GM10847 (cell line): ENCODE measurements around the gene CCL8.

Source experiments
- POLR2A ChIP-seq: IDR thresholded peaks from 2 replicates; pipeline ENCODE4 v1.6.1; 2011; ENCODE audit not compliant: insufficient read length; ENCODE audit errors: extremely low read depth

CCL8 gene

DNA sequence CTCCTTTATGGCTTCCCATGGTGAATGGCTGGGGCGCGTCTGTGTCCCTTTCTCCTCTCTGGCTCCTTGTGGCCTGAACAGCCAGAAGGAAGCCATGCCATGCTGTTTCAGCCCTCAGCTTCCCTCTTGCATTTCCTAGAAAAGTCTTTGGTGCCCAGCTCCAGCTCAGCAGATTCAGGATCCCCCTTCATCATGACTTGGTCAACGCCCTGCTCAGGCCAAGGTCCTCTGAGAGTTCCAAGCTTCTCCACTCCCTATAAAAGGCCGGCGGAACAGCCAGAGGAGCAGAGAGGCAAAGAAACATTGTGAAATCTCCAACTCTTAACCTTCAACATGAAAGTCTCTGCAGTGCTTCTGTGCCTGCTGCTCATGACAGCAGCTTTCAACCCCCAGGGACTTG lies 37.0 kb downstream of the CCL8 start, which contains the start of gene CCL13:
TSS of gene CCL13 (plus strand) at position 287 of the 400 bp plus-strand sequence. CDS start at position 334, 47 bp downstream.
- TF ChIP-seq POLR2A, result no peak

DNA sequence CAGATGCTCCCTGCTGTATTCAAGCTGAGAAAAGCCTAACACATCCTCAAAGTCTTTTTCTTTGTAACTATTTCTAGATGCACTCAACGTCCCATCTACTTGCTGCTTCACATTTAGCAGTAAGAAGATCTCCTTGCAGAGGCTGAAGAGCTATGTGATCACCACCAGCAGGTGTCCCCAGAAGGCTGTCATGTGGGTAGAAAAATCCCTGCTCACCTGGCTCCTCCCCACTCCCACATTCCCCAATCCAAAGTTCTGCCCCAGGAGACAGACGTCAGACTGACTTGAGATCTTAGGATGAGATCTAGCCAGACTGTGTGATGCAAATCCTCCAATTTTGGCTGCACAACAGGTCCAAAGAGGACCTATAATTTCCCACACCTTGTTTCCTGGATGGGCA lies 38.2 kb downstream of the CCL8 start:
- no peak for TF ChIP-seq POLR2A

DNA sequence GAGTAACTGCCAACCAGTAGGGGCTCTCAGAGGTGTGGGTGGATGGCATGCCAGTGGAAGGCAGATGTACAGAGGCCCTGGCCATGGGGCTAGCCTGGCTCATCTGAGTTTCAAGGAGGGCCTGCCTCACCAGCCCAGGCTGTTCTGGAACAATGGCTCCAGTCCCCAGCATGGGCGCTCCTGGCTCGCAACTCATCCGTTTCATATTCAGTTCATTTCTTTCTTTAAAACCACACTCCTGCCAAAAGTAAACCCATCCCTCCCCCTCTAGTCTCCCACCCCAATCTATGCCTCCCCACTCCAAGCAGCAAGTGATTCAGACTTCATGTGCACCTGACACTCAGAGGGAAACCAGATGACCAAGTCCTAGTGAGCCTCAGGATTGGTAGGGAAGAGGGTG lies 39.4 kb downstream of the CCL8 start:
- TF ChIP-seq POLR2A, result no peak

DNA sequence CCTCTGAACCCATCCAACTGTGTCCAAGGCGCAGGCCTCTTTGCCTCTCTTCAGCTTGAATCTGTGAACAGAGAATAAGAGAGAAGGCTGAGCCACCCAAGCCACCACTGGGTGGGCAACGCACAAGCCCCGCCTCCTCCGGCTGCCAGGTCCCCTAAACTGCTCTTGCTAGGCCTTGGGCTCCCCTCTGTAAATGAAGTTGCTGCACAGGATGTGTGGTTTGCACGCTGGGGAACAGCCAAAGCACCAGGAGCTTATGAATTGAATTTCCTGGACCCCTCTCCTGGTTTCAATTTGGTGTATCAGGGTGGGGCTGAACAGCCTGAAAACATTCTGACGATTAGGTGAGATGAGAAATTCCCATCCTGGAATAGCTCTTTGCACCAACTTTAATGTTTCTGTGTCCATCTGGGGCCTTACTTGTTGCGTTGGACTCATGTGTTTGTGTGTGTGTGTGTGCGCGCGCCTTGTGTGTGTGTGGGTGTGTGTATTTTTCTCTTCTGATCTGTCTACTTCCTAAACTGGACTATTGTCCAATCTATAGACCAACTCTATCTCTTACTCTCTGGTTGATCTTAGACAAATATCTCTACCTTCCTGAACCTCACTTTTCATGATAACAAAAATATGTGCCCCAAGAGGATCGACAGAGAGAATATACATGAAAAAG lies 41.5 kb downstream of the CCL8 start:
- no peak for TF ChIP-seq POLR2A

DNA sequence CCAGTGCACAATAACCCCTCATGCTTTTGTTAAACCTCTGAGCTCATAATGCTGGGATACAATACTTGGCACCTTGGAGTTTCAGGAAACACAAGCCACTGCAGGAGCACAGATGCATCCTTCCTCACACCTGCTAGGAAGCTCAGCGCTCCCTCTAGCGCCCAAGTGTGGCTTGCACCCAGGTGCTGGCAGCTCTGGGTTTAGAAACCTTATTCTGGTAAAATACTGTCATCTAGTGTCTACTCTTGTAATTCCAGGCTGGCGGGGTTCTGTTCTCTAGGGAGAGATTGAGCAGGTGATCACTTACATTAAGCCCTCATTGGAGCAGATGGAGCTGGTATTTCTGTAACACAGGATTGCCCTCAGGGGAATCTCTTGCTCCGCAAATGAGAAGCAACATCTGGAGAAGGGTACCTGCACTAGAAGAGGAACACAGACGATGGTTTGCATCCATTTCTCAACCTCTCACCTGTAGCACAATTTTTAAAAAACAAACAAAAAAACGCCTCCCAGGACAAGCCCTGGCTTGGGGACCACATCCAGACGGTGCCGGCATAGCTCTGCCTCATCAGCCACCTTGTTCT lies 42.3 kb downstream of the CCL8 start:
- TF ChIP-seq POLR2A, result no peak

DNA sequence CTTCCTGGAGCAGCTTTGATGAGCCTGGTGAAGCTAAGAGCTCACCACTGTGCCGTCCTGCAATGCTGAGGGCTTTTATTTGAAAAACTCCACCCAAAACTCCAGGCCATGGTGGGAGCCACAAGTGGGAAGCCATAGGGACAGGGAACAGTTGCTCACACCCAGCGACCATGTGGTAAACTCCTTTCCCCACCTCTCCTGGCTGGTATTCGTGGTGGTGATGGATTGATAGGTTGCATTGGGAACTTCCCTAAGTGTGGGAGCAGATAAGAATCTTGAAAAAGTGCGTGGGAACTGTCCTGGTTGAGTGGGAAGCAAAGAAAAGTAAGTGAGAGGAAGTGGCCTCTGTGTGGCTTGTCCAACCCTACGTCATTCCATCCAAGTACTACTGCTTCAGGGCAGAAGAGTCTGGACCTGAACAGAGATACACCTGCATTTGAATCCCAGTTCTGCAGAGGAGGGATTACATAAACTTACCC lies 44.0 kb downstream of the CCL8 start, which contains the start of gene CCL1:
TSS of gene CCL1 (minus strand) at position 51 of the 479 bp plus-strand sequence. CDS start 72 bp downstream, outside the sequence.
- TF ChIP-seq POLR2A, result no peak

DNA sequence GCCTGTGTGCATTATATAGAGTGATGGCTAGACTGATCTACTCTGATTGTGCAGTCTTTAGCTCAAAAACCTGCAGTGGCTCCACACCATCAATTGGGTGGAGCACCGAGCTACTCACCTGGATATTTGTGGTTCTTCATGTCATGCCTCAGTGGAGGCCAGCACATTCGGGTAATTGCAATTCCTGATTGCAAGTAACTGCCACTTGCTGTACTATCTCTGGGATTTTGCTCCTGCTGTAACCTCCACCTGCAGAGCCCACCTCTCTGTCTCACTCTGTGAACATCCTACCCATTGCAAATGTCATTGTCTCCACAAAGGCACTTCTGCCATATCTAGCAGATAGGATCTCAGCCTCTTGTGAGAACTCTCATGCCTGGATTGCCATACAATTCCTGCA lies 45.5 kb downstream of the CCL8 start:
- no peak for TF ChIP-seq POLR2A

DNA sequence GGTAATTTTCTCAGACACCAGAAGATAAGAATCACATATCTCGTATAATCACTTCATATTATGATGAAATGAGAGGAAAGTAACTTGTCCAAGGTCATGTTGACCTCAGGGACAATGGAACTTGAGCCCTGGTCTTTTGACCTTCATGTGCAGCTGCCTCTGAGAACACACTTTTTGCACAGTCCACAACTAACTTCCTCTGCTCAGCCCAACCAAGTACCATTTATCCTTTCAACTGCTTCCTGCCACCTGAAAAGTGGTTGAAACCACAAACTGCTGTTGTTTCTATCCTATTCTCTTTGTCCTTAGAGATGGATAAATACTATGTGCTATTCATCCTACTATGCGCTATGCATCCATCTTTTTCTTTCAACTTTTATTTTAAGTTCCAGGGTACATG lies 46.1 kb downstream of the CCL8 start:
- no peak for TF ChIP-seq POLR2A

DNA sequence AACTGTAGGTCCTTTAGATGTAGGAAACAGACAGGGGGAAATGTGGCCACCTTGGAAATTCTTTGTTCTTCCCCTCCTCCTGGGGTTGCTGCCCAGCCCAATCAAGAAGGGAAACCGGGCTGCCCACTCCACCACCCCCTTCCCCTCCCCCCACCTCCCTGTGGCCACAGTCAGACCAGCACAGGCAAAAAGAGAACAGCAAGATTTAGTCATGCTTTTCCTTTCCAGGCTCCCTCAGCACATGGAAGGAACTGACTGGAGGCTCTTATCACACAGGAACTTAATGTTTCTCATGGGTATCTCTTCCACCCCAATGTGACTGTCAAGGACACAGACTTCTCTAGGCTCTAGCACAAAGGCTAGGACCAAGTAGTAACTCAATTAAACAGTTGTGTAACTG lies 46.8 kb downstream of the CCL8 start:
- TF ChIP-seq POLR2A, result no peak

DNA sequence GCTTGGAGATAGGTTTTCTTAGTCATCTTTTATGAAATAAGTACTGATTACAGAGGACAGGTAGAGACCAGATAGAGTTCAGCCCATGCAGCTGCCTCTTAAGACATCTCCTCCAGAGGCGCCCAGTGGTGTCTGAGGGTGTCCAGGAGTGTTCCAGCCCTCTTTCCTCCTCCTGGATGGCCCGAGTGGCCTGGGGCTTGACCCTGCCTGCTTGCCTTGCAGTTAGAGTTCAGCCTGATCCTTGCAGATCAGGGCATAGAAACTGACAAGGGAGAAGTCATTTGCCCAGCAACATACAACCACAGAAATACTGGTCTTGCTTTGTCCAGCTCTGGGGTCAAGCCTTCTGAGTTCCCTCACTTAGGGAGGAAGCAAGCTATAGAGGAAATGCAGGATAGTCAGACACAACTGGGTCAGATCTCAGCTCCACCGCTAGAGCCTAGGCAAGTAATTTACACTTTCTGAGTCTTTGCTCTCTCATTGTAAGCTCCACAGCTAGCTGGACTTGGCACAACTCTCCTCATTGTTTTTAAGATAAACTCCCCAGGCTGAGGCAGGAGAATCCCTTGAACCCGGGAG lies 47.4 kb downstream of the CCL8 start:
- no peak for TF ChIP-seq POLR2A

DNA sequence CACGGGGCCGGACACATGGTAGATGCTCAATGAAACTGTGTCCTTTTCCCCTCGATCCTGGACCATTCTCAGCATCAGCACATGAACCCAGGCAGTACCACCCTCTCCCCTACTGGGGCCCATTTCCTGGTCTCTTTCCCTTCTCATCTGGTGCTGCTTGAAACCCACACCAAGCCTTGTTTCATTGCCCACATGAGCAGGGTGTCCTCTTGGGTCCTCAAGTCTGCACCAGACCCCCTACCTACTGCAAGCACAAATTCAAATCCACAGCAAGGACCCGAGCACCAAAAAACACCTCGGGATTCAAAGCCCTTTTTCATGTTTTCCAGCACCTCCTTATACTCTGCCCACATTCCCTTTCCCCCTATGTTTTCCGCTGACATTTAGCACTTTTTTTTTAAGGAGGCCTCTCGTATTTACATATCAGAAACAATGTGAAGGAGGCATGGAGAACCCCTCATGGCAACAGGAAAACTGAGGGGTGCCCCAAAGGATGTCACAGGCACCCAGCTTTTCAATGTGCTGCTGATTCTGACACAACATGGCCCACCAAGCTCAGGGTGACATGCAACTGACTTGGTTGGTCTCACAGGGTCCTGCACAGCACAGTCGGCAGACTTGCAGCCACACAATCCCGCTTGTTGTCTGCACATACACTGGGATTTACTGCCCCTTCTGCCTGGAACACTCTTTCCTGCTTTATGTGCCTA lies 48.4 kb downstream of the CCL8 start:
- TF ChIP-seq POLR2A, result no peak

DNA sequence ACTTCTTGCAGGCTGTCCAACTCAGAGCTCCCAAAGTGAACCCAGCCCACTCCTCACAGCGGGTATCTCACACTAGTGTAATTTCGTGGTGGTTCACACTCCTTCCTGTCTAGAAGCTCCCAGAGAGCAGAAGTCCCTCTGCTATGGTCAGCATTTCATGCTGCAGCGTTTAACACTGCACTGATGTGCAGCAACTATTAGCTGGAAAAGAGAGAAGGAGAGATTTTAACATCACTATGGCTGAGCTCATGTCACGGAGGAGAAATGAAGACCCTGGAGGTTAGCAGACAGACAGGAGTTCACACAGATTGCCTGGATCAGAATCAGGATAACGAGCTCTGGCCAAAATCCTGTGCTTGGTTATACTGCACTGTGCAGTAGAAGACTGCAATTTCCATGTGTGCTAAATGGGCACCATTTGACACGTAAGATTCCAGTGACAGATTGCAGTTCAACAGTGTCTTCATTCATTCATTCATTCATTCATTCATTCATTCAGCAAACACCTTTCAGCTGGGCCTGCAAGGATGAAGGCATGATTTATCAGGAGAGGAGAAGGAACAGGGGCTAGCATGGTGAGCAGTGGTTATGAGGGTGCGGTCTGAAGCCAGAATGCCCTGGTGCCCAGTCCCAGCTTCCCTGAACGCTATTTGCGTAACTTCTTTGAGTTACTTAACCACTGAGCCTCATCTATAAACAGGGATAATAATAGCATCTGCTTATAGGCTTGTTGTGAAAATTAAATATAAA lies 49.1 kb downstream of the CCL8 start:
- no peak for TF ChIP-seq POLR2A

DNA sequence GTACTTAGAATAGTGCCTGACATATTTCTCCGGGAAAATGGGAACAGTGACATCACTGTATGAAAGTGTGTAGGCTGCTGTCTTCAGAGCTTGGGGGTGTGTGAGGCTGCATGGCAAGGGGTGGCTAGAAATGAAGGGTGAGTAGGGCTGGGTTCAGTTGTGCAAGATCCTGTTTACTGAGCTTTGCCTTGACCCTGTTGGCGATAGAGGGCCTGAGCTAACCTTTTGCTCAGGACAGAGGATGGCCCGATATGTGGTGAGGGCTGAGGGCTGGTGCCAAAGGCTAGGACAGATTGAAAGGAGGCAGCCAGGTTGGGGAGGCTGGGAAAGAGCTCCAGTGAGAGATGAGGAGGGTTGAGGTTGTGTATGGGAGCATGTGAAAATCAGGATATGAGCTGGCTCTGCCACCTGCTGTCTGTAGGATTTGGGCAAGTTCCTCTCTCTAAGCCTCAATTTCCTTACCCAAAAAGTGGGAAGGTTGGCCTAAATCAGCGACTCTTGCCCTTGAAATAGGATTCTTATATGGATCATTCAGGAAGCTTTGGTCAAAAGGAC lies 49.8 kb downstream of the CCL8 start:
- TF ChIP-seq POLR2A, result no peak

DNA sequence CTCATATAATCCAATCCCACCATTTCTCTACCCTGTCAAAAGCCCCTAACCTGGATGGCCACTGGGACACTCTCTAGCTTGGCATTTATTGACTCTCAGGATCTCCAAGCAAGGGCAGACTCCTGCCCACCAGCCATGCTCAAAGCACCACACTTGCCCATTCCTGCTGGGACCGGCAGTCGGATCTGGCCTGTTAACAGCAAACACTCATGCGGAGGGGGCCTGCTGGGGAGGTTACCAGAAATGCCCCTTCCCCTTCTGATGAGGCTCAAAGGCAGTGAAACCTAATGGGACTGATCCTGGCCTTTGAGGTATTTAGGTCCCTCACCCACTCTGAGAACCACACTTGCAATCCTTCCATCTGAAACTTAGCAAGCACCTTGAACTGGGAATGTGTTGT lies 50.3 kb downstream of the CCL8 start:
- TF ChIP-seq POLR2A, result no peak
